HL-60/S4 treated with phorbol 12-myristate 13-acetate at 8.2 ng/mL for 4 days and 3 days (cell line): ENCODE results near the gene TBCE.
"Not testable (repeated sequence)": the region's sequence is repeated elsewhere in the genome, so short reads cannot be mapped to it uniquely, and the experiment has no call there.

Source experiments
- in situ Hi-C: fragments of 300-500 bp; cut with MboI; formaldehyde crosslinking; loops from 2 replicates; pipeline ENCODE4 v1.15.0; 2022; ENCODE audit warnings: low sequenced_read_pairs

TBCE gene

GRCh38 chr1:235450433-235450832 lies 83.2 kb downstream of the TBCE start:
- in situ Hi-C loops: no loop called here

DNA sequence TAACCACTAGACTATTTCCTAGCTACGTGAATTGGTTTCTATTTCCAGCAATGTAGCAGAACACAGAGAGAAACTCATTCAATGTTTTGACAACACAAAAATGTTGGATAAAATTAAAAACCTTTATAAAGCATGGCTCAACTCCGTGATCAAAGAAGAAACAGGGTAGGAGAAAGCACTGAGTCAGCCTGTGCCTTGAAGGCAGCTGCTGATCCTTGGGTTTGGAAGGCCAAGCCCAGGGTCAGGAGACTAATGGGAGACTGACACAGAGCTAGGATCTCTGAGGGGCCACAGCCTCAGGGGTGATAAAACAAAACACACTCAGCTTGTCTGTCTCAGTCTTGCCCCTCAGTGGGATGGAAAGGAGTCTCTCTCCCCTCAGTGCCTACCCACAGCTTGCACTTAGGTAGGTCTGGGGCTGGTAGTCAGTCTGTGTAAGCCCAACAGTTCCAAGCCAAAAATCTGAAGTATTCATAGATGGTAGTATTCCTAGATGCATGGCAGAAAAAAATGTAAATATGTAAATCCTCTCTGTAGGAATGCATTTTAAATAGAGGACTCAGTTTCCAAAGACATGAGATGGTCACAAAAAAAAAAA lies 83.8 kb downstream of the TBCE start:
- in situ Hi-C loops: no loop called here

- in situ Hi-C loops: no loop called here
Observed at GRCh38 chr1:235454021-235454420, 86.8 kb downstream of the TBCE start.

- in situ Hi-C loops: no loop called here
Observed at GRCh38 chr1:235455097-235455496, 87.9 kb downstream of the TBCE start.

GRCh38 chr1:235455823-235456222 lies 88.6 kb downstream of the TBCE start:
- in situ Hi-C loops: no loop called here

DNA sequence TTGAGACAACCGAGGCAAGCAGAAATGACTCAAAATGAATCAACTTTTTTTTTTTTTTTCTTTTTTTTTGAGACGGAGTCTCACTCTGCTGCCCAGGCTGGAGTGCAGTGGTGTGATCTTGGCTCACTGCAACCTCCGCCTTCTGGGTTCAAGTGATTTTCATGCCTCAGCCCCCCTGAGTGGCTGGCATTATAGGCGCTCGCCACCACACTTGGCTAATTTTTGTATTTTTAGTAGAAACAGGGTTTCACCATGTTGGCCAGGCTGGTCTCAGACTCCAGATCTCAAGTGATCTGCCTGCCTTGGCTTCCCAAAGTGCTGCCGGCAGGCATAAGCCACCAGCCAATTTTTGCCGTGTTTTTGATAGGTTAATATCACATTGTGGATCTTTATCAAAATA lies 90.6 kb downstream of the TBCE start:
- in situ Hi-C loops: not testable (repeated sequence)

- in situ Hi-C loops: no loop called here
Observed at GRCh38 chr1:235460770-235461169, 93.5 kb downstream of the TBCE start.

DNA sequence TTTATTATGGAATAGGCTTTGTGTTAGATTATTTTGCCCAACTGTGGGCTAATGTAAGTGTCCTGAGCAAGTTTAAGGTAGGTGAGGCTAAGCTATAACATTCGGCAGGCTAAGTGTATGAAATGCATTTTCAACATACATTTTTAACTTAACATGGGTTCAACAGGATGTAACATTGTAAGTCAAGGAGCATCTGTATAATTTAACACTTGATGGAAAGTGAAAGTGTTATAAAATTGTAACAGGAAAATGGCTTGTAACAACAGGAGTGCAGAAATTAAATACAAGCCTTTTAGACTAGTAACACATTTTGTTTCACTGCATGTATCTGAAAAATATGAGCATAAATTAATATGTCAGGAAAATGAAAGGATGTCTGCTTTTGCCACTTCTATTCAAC lies 94.7 kb downstream of the TBCE start:
- in situ Hi-C loops: no loop called here

DNA sequence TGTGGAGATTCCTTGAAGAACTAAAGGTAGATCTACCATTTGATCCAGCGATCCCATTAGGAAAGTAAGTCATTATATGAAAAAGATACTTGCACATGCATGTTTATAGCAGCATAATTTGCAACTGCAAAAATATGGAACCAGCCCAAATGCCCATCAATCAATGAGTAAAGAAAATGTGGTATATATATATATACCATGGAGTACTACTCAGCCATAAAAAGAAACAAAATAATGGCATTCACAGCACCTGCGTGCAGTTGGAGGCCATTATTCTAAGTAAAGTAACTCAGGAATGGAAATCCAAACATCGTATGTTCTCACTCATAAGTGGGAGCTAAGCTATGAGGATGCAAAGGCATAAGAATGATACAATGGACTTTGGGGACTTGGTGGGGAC lies 95.6 kb downstream of the TBCE start:
- in situ Hi-C loops: not testable (repeated sequence)

GRCh38 chr1:235465066-235465465 lies 97.8 kb downstream of the TBCE start:
- in situ Hi-C loops: no loop called here

GRCh38 chr1:235468004-235468403 lies 100.8 kb downstream of the TBCE start:
- in situ Hi-C loops: no loop called here

DNA sequence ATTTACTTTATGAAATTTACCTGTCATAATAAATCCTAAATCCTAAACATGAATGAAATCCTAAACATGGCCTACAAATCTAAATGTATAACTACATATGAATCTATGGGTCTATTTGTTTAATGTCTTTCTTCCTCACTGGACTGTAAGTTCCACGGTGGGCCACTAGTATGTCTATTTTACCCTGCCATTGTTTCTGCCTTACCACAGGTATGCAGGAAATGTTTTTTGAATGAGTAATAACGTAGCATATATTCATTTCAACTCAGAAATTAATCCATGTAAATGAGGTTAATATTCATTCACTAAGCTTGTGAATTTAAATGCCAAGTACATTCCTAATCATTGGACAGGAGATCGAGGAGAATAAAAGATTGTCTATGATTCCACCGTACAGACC lies 101.7 kb downstream of the TBCE start:
- in situ Hi-C loops: no loop called here

DNA sequence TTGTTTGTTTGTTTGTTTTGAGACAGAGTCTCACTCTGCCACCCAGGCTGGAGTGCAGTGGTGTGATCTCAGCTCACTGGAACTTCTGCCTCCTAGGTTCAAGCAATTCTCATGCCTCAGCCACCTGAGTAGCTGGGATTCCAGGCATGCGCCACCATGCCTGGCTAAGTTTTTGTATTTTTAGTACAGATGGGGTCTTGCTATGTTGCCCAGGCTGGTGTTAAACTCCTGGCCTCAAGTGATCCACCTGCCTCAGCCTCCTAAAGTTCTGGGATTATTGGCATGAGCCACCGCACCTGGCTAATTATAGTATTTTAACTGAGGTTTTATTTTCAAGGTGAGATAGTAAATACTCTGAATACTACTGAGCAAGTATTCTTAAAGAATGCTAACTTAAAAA lies 102.7 kb downstream of the TBCE start:
- in situ Hi-C loops: not testable (repeated sequence)

- in situ Hi-C loops: no loop called here
Observed at GRCh38 chr1:235470741-235471439, 103.7 kb downstream of the TBCE start.

GRCh38 chr1:235473806-235474205 lies 106.6 kb downstream of the TBCE start:
- in situ Hi-C loops: no loop called here

GRCh38 chr1:235483090-235483489 lies 115.9 kb downstream of the TBCE start:
- in situ Hi-C loops: no loop called here

GRCh38 chr1:235485558-235485957 lies 118.3 kb downstream of the TBCE start:
- in situ Hi-C loops: no loop called here

DNA sequence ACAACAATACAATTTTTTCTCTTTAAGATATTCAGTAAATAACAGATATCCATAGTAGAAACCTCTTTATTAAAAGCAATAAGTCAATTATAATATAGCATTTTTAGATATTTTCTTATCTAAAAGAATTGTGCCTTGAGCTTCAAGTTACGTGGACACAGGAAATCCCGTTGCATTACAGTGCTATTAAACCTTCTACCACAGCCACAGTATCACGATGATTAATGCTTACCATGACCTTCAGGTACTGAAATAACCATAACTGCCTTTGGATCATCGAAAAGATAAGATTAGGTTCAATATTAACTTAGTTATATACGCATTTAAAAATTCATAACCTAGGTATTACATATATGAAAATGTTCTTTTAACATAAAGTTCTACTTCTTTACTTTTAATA lies 119.1 kb downstream of the TBCE start:
- in situ Hi-C loops: no loop called here

- in situ Hi-C loops: no loop called here
Observed at GRCh38 chr1:235491644-235492043, 124.4 kb downstream of the TBCE start.

DNA sequence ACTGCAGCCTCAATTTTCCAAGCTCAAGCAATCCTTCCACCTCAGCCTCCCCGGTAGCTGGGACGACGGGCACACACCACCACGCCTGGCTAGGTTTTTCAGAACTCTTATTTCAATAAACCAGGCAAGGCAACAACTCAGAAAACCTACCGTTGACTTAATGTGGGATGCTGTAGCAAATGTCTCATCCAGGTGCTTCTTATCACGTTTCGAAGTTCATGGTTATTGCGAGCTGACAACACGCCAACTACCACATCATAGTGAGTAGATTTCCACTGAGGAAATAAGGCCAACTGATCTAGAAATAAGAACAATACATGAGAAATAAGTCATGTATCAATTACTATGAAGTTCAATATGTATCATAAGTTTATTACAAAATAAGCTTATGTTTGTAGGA lies 127.3 kb downstream of the TBCE start:
- in situ Hi-C loops: no loop called here

DNA sequence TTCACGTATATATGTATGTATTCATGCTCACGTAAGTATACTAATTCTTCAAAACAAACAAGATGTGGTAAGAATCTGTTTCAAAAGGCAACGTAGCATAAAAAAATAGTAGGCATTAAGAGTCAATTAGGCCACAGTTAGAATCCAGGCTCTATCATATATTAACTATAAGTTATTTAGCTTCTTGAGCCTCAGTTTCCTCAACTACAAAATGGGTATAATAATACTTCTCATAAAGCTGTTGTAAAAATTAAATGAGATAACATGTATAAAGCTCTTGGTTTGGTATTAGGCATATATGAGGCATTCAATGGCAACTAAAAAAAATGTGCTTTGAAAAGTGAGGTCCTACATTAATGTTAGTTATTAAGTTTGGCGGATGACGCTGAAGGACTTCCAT lies 127.8 kb downstream of the TBCE start:
- in situ Hi-C loops: no loop called here

DNA sequence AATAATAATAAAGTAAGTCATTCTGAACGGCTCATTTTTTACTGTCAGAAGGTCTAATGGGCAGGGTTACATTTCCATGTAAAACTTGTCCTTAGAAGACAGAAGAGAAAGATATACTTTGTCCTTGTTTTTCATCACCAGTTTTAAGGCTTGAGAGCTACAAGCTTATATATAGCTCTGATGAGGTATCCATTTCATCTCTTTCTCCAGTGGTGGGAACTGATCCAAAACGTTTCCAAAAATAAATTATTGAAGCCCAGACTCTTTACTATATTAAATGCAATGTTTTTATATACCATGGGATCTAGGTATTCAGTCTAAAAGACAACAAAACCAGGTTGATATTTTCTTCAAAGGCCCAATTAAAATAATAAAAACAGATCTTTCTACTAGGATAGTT lies 128.3 kb downstream of the TBCE start:
- in situ Hi-C loops: no loop called here

DNA sequence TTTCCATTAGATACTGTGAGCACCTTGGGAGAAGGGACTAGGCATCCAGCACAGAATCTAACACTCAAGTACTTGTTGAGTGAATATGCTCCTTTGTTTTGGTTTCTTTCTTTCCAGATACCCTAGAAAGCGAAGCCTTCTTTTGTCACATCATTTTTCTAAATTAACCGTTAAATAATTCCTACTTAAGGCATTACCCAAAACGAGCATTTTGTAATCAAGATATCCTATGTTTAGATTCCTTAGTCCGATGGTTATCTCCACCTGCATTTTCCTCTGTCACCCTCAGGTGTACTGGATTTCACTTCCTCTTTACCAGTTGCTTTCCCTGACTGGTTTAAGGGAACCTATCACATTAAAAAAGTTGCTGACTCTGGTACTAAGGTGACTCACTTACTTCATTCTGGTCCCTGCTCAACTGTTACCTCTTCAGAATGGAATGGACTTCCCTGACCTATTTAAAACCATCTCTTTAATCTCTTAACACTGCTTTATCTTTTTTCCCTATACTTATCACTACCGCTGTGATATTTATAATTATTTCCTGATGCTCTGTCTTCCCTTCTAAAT lies 133.8 kb downstream of the TBCE start:
- in situ Hi-C loops: no loop called here
